GM23338 (cell line): ENCODE measurements around the gene AP4S1. TPM values are rescaled to one million over a fixed set of nuclear protein-coding genes. Genes with fewer than 3 reads are reported as not detected.

ENCODE experiments used
- ATAC-seq: fragments of 200-7000 bp; cut with Tn5 transposase; 3 replicates; pipeline ENCODE4 v1.9.1; 2020
- DNase-seq: peaks from one replicate; pipeline ENCODE4 v3.0.0-alpha.2; 2015; ENCODE audit warnings: low spot score
- H2AFZ ChIP-seq: fragments of 200-600 bp; sonication (generic); 2 replicates; pipeline ENCODE4 v1.8.0; 2016; ENCODE audit warnings: antibody characterized with exemption, mild to moderate bottlenecking, moderate library complexity
- H3F3A ChIP-seq: fragments of 200-600 bp; sonication (generic); replicated peaks from 2 replicates; pipeline ENCODE4 v1.8.0; 2017; ENCODE audit warnings: antibody characterized with exemption, mixed run types, low read depth
- H3K27ac ChIP-seq: fragments of 200-600 bp; sonication (generic); 2 replicates; pipeline ENCODE4 v1.6.1; 2016; ENCODE audit warnings: low read depth
- H3K27me3 ChIP-seq: fragments of 200-600 bp; sonication (generic); 2 replicates; pipeline ENCODE4 v1.8.0; 2016; ENCODE audit warnings: mild to moderate bottlenecking, mixed run types, moderate library complexity; ENCODE audit not compliant: insufficient read depth
- H3K36me3 ChIP-seq: fragments of 200-600 bp; sonication (generic); 2 replicates; pipeline ENCODE4 v1.8.0; 2016; ENCODE audit warnings: mild to moderate bottlenecking; ENCODE audit not compliant: insufficient read depth
- H3K4me1 ChIP-seq: fragments of 200-600 bp; sonication (generic); 2 replicates; pipeline ENCODE4 v1.8.0; 2016; ENCODE audit warnings: mild to moderate bottlenecking, moderate library complexity; ENCODE audit not compliant: insufficient read depth
- H3K4me2 ChIP-seq: fragments of 200-600 bp; sonication (generic); 2 replicates; pipeline ENCODE4 v1.7.1; 2017; ENCODE audit warnings: mixed run types
- H3K4me3 ChIP-seq: fragments of 200-600 bp; sonication (generic); 2 replicates; pipeline ENCODE4 v1.6.1; 2016; ENCODE audit warnings: mixed run types
- H3K79me2 ChIP-seq: fragments of 200-600 bp; sonication (generic); replicated peaks from 2 replicates; pipeline ENCODE4 v1.8.0; 2017; ENCODE audit warnings: mild to moderate bottlenecking; ENCODE audit not compliant: insufficient read depth
- H3K9me2 ChIP-seq: fragments of 200-600 bp; sonication (generic); 2 replicates; pipeline ENCODE4 v1.8.0; 2017; ENCODE audit not compliant: insufficient read depth
- H4K20me1 ChIP-seq: fragments of 200-600 bp; sonication (generic); replicated peaks from 2 replicates; pipeline ENCODE4 v1.8.0; 2017; ENCODE audit warnings: mild to moderate bottlenecking; ENCODE audit not compliant: insufficient read depth
- H3K27ac Mint-ChIP-seq: 2 replicates; pipeline ENCODE4 v1.8.0; 2020; ENCODE audit warnings: inconsistent platforms, mild to moderate bottlenecking, moderate library complexity, mixed read lengths
- H3K27me3 Mint-ChIP-seq: 3 replicates; pipeline ENCODE4 v1.8.0; 2022; ENCODE audit warnings: low read depth, mild to moderate bottlenecking, moderate library complexity, mixed read lengths, inconsistent platforms; ENCODE audit not compliant: insufficient read depth, poor library complexity
- H3K36me3 Mint-ChIP-seq: 3 replicates; pipeline ENCODE4 v1.8.0; 2021; ENCODE audit warnings: low read depth, mild to moderate bottlenecking, inconsistent platforms, moderate library complexity, mixed read lengths
- H3K4me1 Mint-ChIP-seq: 3 replicates; pipeline ENCODE4 v1.8.0; 2020; ENCODE audit warnings: mild to moderate bottlenecking, inconsistent platforms, mixed read lengths
- H3K4me3 Mint-ChIP-seq: 3 replicates; pipeline ENCODE4 v1.8.0; 2021; ENCODE audit warnings: moderate library complexity, mild to moderate bottlenecking, inconsistent platforms, mixed read lengths
- H3K9me3 Mint-ChIP-seq: 3 replicates; pipeline ENCODE4 v1.8.0; 2020; ENCODE audit warnings: moderate library complexity, mild to moderate bottlenecking, inconsistent platforms, mixed read lengths
- CTCF ChIP-seq, 2 experiments: fragments of 200-600 bp in 1 of 2; sonication (generic) in 1 of 2; conservative IDR thresholded peaks; 2 replicates each; pipeline versions ENCODE4 v1.5.1 to v1.6.1; 2016 to 2017; ENCODE audit warnings: antibody characterized with exemption in 2 of 2, low read depth in 2 of 2, mild to moderate bottlenecking in 2 of 2, moderate library complexity in 1 of 2
- ETS1 ChIP-seq: IDR thresholded peaks from 2 replicates; pipeline ENCODE4 v1.6.1; 2016; ENCODE audit warnings: antibody characterized with exemption
- EZH2 ChIP-seq: fragments of 200-600 bp; sonication (generic); IDR thresholded peaks from one replicate; pipeline ENCODE4 v1.8.0; 2017; ENCODE audit warnings: antibody characterized with exemption, mild to moderate bottlenecking, low read depth; ENCODE audit not compliant: unreplicated experiment
- EZH2phosphoT487 ChIP-seq: fragments of 200-600 bp; sonication (generic); IDR thresholded peaks from one replicate; pipeline ENCODE4 v1.8.1; 2018; ENCODE audit warnings: antibody characterized with exemption; ENCODE audit not compliant: unreplicated experiment
- JUNB ChIP-seq: IDR thresholded peaks from one replicate; pipeline ENCODE4 v1.6.1; 2016; ENCODE audit warnings: antibody characterized with exemption; ENCODE audit not compliant: unreplicated experiment
- NANOG ChIP-seq: IDR thresholded peaks from 2 replicates; pipeline ENCODE4 v1.6.1; 2016; ENCODE audit warnings: antibody characterized with exemption, borderline replicate concordance
- POLR2AphosphoS5 ChIP-seq: IDR thresholded peaks from 2 replicates; pipeline ENCODE4 v1.6.1; 2016; ENCODE audit warnings: antibody characterized with exemption, low read depth
- REST ChIP-seq: IDR thresholded peaks from one replicate; pipeline ENCODE4 v1.6.1; 2018; ENCODE audit warnings: antibody characterized with exemption; ENCODE audit not compliant: unreplicated experiment
- ZNF114 ChIP-seq: fragments of 250-450 bp; sonication (Bioruptor Pico); IDR thresholded peaks from 2 replicates; pipeline ENCODE4 v1.5.0; 2020; ENCODE audit warnings: mild to moderate bottlenecking, moderate library complexity
- ZNF331 ChIP-seq: fragments of 250-450 bp; sonication (Bioruptor Pico); IDR thresholded peaks from 2 replicates; pipeline ENCODE4 v1.5.0; 2020; ENCODE audit warnings: low read depth, mild to moderate bottlenecking, moderate library complexity
- polyA plus RNA-seq: library from polyadenylated mRNA; unstranded; fragments of >200 nt; fragmentation: Nextera tagmentation; extraction: Ambion mirVana; gene quantifications from 2 replicates; pipeline ENCODE4 v1.2.1, GENCODE V29; 2016
- total RNA-seq: library from RNA; depleted of rRNA; stranded (reverse); fragments of >200 nt; shearing (Covaris generic); gene quantifications from 2 replicates; pipeline ENCODE4 v1.2.3, GENCODE V29; 2014

The AP4S1 gene
- total and polyA plus RNA-seq, 2 experiments from 2014 or later = 13.4 to 15.7 TPM

GRCh38 chr14:30980980-30981379 is 44.5 kb upstream of the AP4S1 start (continued):
- TF ChIP-seq NANOG (no peak), REST (no peak), JUNB (no peak)

GRCh38 chr14:30982533-30982932 is 42.9 kb upstream of the AP4S1 start:
- Histone ChIP-seq H2AFZ (no peak overlapping the region), H3K79me2 (peaks cover 97% of the 10 kb centered on the region), H3K4me3 (no peak overlapping the region), H3K27ac (no peak overlapping the region; the same call in 1 of the 2 replicates), H3K27me3 (no peaks in the 10 kb centered on the region), H3K4me2 (no peak overlapping the region), H3F3A (no peaks in the 10 kb centered on the region), H3K36me3 (no peaks in the 10 kb centered on the region), H3K9me2 (no peaks in the 10 kb centered on the region), H3K4me1 (no peaks in the 10 kb centered on the region), H4K20me1 (peaks cover 29% of the 10 kb centered on the region)
- Mint-ChIP-seq H3K9me3 (no peaks in the 10 kb centered on the region), H3K4me3 (no peak overlapping the region), H3K27ac (no peak overlapping the region), H3K4me1 (no peaks in the 10 kb centered on the region), H3K36me3 (peaks cover 6% of the 10 kb centered on the region; the same call in 2 of the 3 replicates), H3K27me3 (peaks cover 5% of the 10 kb centered on the region)
- no peak for DNase-seq
- ATAC-seq = no peak
- TF ChIP-seq JUNB = no peak
- TF ChIP-seq ZNF331 = no peak
- TF ChIP-seq EZH2 = no peak
- TF ChIP-seq CTCF (conservative IDR thresholded peaks at IDR 0.05; ENCODE audit: low read depth in 2 of 2) = no peak
- TF ChIP-seq EZH2phosphoT487 = no peak
- no peak for TF ChIP-seq REST
- no peak for TF ChIP-seq ZNF114 (CRISPR knock-in tag)
- TF ChIP-seq NANOG = no peak
- no peak for TF ChIP-seq POLR2AphosphoS5
- no peak for TF ChIP-seq ETS1
